Measurements from ENCODE around the gene SMIM17. TPM values are rescaled to one million over a fixed set of nuclear protein-coding genes. Genes with fewer than 3 reads are reported as not detected.
A peak's percentile ranks its signal among the peaks of the same experiment; 100 is the strongest.

Gene SMIM17
- total and polyA plus RNA-seq, 2 of the 4 experiments (the other 2 are of a cell fraction): not detected

- no peak within 1 kb of the TSS for H4K5ac ChIP-seq (ENCODE audit: low read depth, low read length)
- no peak within 1 kb of the TSS for H4K91ac ChIP-seq (ENCODE audit: insufficient read depth, low read depth, low read length)
- H3K36me3 ChIP-seq (ENCODE audit: control insufficient read depth, insufficient read depth, low read length): no peaks in the 10 kb centered on the region
- no peak within 1 kb of the TSS for H2BK120ac ChIP-seq (ENCODE audit: low read depth, low read length)
- no peaks in the 10 kb centered on the region for H3K79me1 ChIP-seq (ENCODE audit: low read depth in 1 of 2, low read length in 2 of 2)
- H3K27me3 ChIP-seq (ENCODE audit: control insufficient read depth, insufficient read depth, low read length): no peaks in the 10 kb centered on the region
- H2AFZ ChIP-seq (replicated peaks; ENCODE audit: low read length, poor library complexity): peak within 1 kb of the TSS; percentile 51
- no peak within 1 kb of the TSS for H3K23ac ChIP-seq (ENCODE audit: low read depth, low read length)
- TF ChIP-seq FOS (IDR thresholded peaks at IDR 0.05; ENCODE audit: low read depth, low read length) (no peak), RFX5 (IDR thresholded peaks at IDR 0.05; ENCODE audit: low read depth, low read length) (no peak), SMC3 (IDR thresholded peaks at IDR 0.05; ENCODE audit: low read depth, low read length) (no peak), MAFK (IDR thresholded peaks at IDR 0.05; ENCODE audit: low read depth, low read length) (no peak), USF2 (IDR thresholded peaks at IDR 0.05; ENCODE audit: low read depth, low read length) (no peak), CEBPB (IDR thresholded peaks at IDR 0.05; ENCODE audit: low read depth, low read length) (no peak), NFE2L2 (IDR thresholded peaks at IDR 0.05; ENCODE audit: low read depth, low read length) (no peak), CHD1 (IDR thresholded peaks at IDR 0.05; ENCODE audit: low read depth, low read length) (no peak), MAZ (IDR thresholded peaks at IDR 0.05; ENCODE audit: borderline replicate concordance, low read depth, low read length) (no peak), CTCF (conservative IDR thresholded peaks at IDR 0.05; ENCODE audit: low read depth, low read length) (no peak), ELK1 (IDR thresholded peaks at IDR 0.05; ENCODE audit: borderline replicate concordance, low read depth, low read length) (no peak), POLR2A (IDR thresholded peaks at IDR 0.05; ENCODE audit: low read depth, low read length) (no peak), MXI1 (IDR thresholded peaks at IDR 0.05; ENCODE audit: borderline replicate concordance, low read depth, low read length) (no peak), RCOR1 (IDR thresholded peaks at IDR 0.05; ENCODE audit: insufficient replicate concordance, low read length) (no peak), BHLHE40 (IDR thresholded peaks at IDR 0.05; ENCODE audit: low read depth, low read length) (no peak), RAD21 (IDR thresholded peaks at IDR 0.05; ENCODE audit: low read length) (no peak)
- no peak within 1 kb of the TSS for H3K27ac ChIP-seq (ENCODE audit: insufficient read depth, low read length)
- H2AK5ac ChIP-seq (ENCODE audit: low read depth, low read length): no peak within 1 kb of the TSS
- H2AK9ac ChIP-seq (replicated peaks; ENCODE audit: low read depth, low read length, poor library complexity): no peak within 1 kb of the TSS
- dilution Hi-C loops (cut with HindIII; ENCODE audit: low sequenced_read_pairs, unreplicated experiment): no loop called here
- no peak within 1 kb of the TSS for H3K4me2 ChIP-seq (ENCODE audit: low read depth, low read length)
- ATAC-seq (ENCODE audit: low read depth) (peak; percentile 21; the same call in 1 of the 2 replicates), DNase-seq (no peak)
- 5% methylated on average over 10 of the region's 32 CpGs; no CpG with 5 or more reads in 1 of the 2 experiments for WGBS, 2 experiments (ENCODE audit: extremely low coverage in 2 of 2, insufficient read length in 1 of 2)
- peaks cover 45% of the 10 kb centered on the region for H3K9me3 ChIP-seq (ENCODE audit: control insufficient read depth, insufficient read depth, low read length)
- H4K8ac ChIP-seq (ENCODE audit: low read depth in 2 of 2, low read length in 2 of 2): no peak within 1 kb of the TSS
- intact Hi-C loops (cut with micrococcal nuclease): no loop called here
- H3K9me1 ChIP-seq (ENCODE audit: insufficient read depth, low read length): no peaks in the 10 kb centered on the region
- H3K56ac ChIP-seq (ENCODE audit: extremely low read depth, insufficient read depth, low read length): no peak within 1 kb of the TSS
- no peak within 1 kb of the TSS for H2BK20ac ChIP-seq (ENCODE audit: low read depth, low read length)
- H3K4ac ChIP-seq (ENCODE audit: low read depth, low read length): no peak within 1 kb of the TSS
- no peak within 1 kb of the TSS for H2BK5ac ChIP-seq (ENCODE audit: low read depth, low read length, poor library complexity, severe bottlenecking)
- POLR2A ChIA-PET (ENCODE audit: unreplicated experiment): no interaction called here
- in situ Hi-C loops (cut with MboI; ENCODE audit: low sequenced_read_pairs): no loop called here
- H2BK15ac ChIP-seq (ENCODE audit: low read depth, low read length): no peak within 1 kb of the TSS
- no peak within 1 kb of the TSS for H3K9ac ChIP-seq (ENCODE audit: low read depth, low read length)
- no peaks in the 10 kb centered on the region for H3K4me1 ChIP-seq (ENCODE audit: control insufficient read depth, insufficient read depth, low read length)
- no peaks in the 10 kb centered on the region for H4K20me1 ChIP-seq (ENCODE audit: insufficient read depth, low read length)
- CTCF ChIA-PET: no interaction called here
- BruUV-seq (replicated peaks): no TSS peak
- no peak within 1 kb of the TSS for H3K18ac ChIP-seq (ENCODE audit: low read depth, low read length)
- H3K4me3 ChIP-seq (ENCODE audit: insufficient read depth, low read depth, low read length): no peak within 1 kb of the TSS
- H3K14ac ChIP-seq (replicated peaks; ENCODE audit: low read depth, low read length): no peak within 1 kb of the TSS
Measured at GRCh38 chr19:56671613-56671994, 28.6 kb downstream of the SMIM17 start, which contains the start of gene ZNF835. Gene ZNF835, minus strand, starts transcription at chr19:56671757. Its CDS starts 6,559 bp downstream, at chr19:56665198.

All from IMR-90 (cell line).